GM11168 (cell line): Measurements from ENCODE around the gene SORL1-AS1.
"Not testable (repeated sequence)": the region's sequence is repeated elsewhere in the genome, so short reads cannot be mapped to it uniquely, and the experiment has no call there.

Source experiments
- in situ Hi-C: fragments of 300-500 bp; cut with MboI; formaldehyde crosslinking; loops from one replicate; pipeline ENCODE4 v1.12.0; 2022; ENCODE audit warnings: low sequenced_read_pairs; ENCODE audit not compliant: unreplicated experiment

SORL1-AS1 gene

GRCh38 chr11:121452609-121453150, at the start of gene SORL1-AS1:
SORL1-AS1 (minus strand) TSS chr11:121452967.
- in situ Hi-C loops: no loop called here

GRCh38 chr11:121500717-121501116, 48.0 kb upstream of the SORL1-AS1 start:
- in situ Hi-C loops: no loop called here

DNA sequence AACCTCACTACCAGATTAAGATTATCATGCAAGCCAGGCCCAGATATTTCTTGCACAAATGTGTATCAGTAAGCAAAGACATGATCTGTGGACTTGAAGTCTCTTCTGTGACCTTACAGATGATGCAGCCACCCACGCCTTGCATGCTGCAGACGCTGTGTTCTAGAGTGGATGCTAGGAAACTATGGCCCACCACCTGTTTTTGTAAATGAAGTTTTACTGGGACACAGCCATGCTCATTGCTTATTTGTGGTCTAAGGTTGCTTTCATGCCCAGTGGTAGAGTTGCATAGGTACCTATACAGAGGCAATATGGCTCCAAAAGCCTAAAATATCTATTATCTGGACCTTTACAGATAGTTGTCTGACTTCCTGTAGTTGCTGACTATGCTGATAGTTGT, 47.5 kb upstream of the SORL1-AS1 start:
- in situ Hi-C loops: no loop called here

DNA sequence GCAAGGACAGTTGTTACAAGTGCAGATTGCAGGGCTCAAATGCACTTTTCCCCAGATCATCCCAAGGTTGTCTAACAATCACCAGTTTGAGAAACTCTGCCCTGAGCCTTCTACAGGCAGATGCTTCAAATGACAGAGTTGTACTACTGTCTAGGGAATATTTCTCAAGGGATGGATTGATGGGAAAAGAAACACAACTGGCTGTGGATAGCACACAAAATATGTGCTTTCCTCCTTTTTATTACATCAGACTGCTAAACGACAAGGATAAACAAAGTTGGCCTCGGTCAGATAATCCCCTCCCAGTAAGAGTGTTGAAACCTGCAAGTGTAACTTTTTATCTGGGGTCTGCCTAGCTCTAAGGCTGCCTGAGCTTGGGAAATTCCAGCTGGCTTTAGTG, 46.6 kb upstream of the SORL1-AS1 start:
- in situ Hi-C loops: no loop called here

GRCh38 chr11:121497176-121497998, 44.6 kb upstream of the SORL1-AS1 start:
- in situ Hi-C loops: no loop called here

GRCh38 chr11:121494355-121495099, 41.8 kb upstream of the SORL1-AS1 start:
- in situ Hi-C loops: no loop called here

DNA sequence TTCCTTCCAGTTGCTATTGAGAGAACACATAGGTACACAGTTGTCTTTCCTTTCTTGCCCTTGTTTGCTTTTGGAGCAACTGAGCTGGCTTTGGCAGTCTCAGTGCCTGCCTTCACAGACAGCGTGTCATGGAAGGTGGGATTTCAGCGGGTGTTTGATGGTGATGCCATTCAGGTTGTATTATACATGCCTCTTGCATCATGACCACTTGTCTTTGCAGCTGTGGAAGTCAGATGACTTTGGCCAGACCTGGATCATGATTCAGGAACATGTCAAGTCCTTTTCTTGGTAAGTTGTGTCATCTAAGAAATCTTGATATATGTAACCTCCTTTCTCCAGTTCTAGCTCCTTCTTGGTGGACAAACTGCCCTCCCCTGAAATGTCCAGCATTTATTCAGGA, 37.1 kb upstream of the SORL1-AS1 start:
- in situ Hi-C loops: no loop called here

GRCh38 chr11:121488641-121489040, 35.9 kb upstream of the SORL1-AS1 start:
- in situ Hi-C loops: no loop called here

- in situ Hi-C loops: no loop called here
These were observed 35.4 kb upstream of the SORL1-AS1 start for GRCh38 chr11:121488170-121488569.

- in situ Hi-C loops: no loop called here
These were observed 34.4 kb upstream of the SORL1-AS1 start for GRCh38 chr11:121487191-121487590.

DNA sequence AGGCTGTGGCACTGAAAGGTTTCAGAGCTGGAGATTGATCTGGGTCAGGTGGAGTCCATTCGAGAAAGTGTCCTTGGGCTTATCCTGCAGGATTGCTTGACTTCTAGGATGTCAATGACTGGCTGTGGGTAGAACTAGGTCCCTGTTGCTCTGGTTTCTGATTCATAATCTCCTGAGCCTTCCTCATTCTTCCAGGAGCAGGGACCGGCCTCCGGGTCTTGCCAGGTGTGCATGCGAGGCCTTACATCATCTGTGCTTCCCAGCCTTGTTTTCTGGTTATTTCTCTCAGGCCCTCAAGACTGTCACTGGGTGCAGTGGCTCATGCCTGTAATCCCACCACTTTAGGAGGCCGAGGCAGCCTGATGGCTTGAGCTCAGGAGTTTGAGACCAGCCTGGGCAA, 33.3 kb upstream of the SORL1-AS1 start:
- in situ Hi-C loops: no loop called here

- in situ Hi-C loops: no loop called here
These were observed 32.4 kb upstream of the SORL1-AS1 start for GRCh38 chr11:121485216-121485615.

GRCh38 chr11:121483805-121484480, 31.2 kb upstream of the SORL1-AS1 start:
- in situ Hi-C loops: no loop called here

GRCh38 chr11:121482231-121483129, 29.7 kb upstream of the SORL1-AS1 start:
- in situ Hi-C loops: no loop called here

DNA sequence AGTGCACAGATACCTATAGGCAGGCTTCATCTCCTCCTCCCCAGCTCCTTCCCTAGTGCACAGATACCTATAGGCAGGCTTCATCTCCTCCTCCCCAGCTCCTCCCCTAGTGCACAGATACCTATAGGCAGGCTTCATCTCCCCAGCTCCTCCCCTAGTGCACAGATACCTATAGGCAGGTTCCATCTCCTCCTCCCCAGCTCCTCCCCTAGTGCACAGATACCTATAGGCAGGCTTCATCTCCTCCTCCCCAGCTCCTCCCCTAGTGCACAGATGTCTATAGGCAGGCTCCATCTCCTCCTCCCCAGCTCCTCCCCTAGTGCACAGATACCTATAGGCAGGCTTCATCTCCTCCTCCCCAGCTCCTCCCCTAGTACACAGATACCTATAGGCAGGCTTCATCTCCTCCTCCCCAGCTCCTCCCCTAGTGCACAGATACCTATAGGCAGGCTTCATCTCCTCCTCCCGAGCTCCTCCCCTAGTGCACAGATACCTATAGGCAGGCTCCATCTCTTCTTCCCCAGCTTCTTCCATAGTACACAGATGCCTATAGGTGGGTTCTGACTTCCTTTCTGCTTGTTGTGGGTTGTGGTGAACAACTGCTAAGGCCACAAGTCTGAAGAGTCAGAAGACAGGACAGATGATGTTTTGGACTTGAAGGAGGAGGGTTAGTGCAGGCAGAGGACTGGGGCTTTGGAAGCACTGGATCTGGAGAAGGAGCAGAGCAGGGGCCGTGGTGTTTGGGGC, 28.9 kb upstream of the SORL1-AS1 start:
- in situ Hi-C loops: not testable (repeated sequence)

DNA sequence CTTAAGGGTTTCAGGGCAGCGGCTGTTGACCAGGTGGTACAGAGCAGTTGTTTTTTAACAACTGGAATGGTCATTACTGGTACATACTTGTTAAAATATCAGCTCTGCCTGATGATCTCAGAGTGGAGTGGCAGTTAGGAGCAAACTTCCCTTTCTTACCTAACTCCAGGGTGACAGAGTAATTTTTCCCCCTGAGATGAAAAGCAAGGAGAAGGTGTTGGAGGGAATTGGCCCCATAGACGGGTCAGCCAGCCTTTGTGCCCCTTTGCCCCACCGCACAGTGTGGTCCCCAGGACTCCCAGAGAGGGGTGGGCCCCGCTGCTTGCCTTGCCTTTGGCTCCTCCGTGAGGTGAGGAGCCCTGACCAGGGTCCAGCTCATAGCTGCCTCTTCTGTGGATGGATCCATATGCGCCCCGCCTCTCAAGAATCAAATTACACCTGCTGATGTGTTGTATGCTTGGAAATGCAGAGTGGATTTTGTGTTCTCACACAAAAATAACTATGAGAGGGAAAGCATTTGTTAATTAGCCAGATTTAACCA, 27.0 kb upstream of the SORL1-AS1 start:
- in situ Hi-C loops: no loop called here

GRCh38 chr11:121478895-121479697, 26.3 kb upstream of the SORL1-AS1 start:
- in situ Hi-C loops: no loop called here
